Measurements from ENCODE around the gene FCHSD1.
A peak's percentile ranks its signal among the peaks of the same experiment; 100 is the strongest.

FCHSD1 gene

GRCh38 chr5:141641634-141642267 is 9.5 kb downstream of the FCHSD1 start:
- DNase-seq (ENCODE audit: low read depth): peak; percentile 85
- H3K4me3 ChIP-seq (ENCODE audit: low read depth, low read length): no peak overlapping the region

GRCh38 chr5:141640698-141641097 is 10.5 kb downstream of the FCHSD1 start:
- DNase-seq (ENCODE audit: low read depth): no peak
- H3K4me3 ChIP-seq (ENCODE audit: low read depth, low read length): no peak overlapping the region
- TF ChIP-seq CTCF (conservative IDR thresholded peaks at IDR 0.05; ENCODE audit: low read depth, low read length): no peak

More at GRCh38 chr5:141641634-141642267, 9.5 kb downstream of the FCHSD1 start:
- TF ChIP-seq CTCF (conservative IDR thresholded peaks at IDR 0.05; ENCODE audit: low read depth, low read length): peak; percentile 59

- no peak for TF ChIP-seq CTCF (conservative IDR thresholded peaks at IDR 0.05; ENCODE audit: low read depth, low read length)
- no peak for DNase-seq (ENCODE audit: low read depth)
- no peak overlapping the region for H3K4me3 ChIP-seq (ENCODE audit: low read depth, low read length)
These were observed 11.2 kb downstream of the FCHSD1 start for GRCh38 chr5:141640051-141640415.

GRCh38 chr5:141639357-141640050 is 11.7 kb downstream of the FCHSD1 start:
- DNase-seq (ENCODE audit: low read depth): no peak
- H3K4me3 ChIP-seq (ENCODE audit: low read depth, low read length): no peak overlapping the region
- TF ChIP-seq CTCF (conservative IDR thresholded peaks at IDR 0.05; ENCODE audit: low read depth, low read length): no peak

GRCh38 chr5:141638771-141639170 is 12.4 kb downstream of the FCHSD1 start:
- H3K4me3 ChIP-seq (ENCODE audit: low read depth, low read length): no peak overlapping the region
- DNase-seq (ENCODE audit: low read depth): no peak
- no peak for TF ChIP-seq CTCF (conservative IDR thresholded peaks at IDR 0.05; ENCODE audit: low read depth, low read length)

- H3K4me3 ChIP-seq (ENCODE audit: low read depth, low read length): peak overlapping the region; percentile 99
- peak; percentile 42 for TF ChIP-seq CTCF (conservative IDR thresholded peaks at IDR 0.05; ENCODE audit: low read depth, low read length)
- DNase-seq (ENCODE audit: low read depth): peak; percentile 62
These were observed 13.3 kb downstream of the FCHSD1 start for GRCh38 chr5:141637767-141638419.

Measured in choroid plexus epithelial cell (primary cell).